ENCODE results near the gene HSPB9. TPM values are rescaled to one million over a fixed set of nuclear protein-coding genes. Genes with fewer than 3 reads are reported as not detected.
"Not testable (repeated sequence)": the region's sequence is repeated elsewhere in the genome, so short reads cannot be mapped to it uniquely, and the experiment has no call there.

HSPB9 gene
- total RNA-seq, 1 donor from 2014 or later: not detected

- intact Hi-C loops (cut with micrococcal nuclease): no loop called here
These were observed 16.3 kb downstream of the HSPB9 start for GRCh38 chr17:42138749-42139492.

- intact Hi-C loops (cut with micrococcal nuclease): not testable (repeated sequence)
These were observed 18.1 kb downstream of the HSPB9 start for GRCh38 chr17:42140690-42141089.

GRCh38 chr17:42141382-42141781, 18.8 kb downstream of the HSPB9 start:
- intact Hi-C loops (cut with micrococcal nuclease): no loop called here

- intact Hi-C loops (cut with micrococcal nuclease): no loop called here
These were observed 19.8 kb downstream of the HSPB9 start for GRCh38 chr17:42142371-42142896.

GRCh38 chr17:42143138-42143537, 20.5 kb downstream of the HSPB9 start:
- intact Hi-C loops (cut with micrococcal nuclease): not testable (repeated sequence)

- intact Hi-C loops (cut with micrococcal nuclease): no loop called here
These were observed 24.5 kb downstream of the HSPB9 start for GRCh38 chr17:42146911-42147607.

GRCh38 chr17:42153919-42154742, 31.5 kb downstream of the HSPB9 start:
- intact Hi-C loops (cut with micrococcal nuclease): no loop called here

GRCh38 chr17:42155614-42156045, 33.0 kb downstream of the HSPB9 start:
- intact Hi-C loops (cut with micrococcal nuclease): loop anchor here (1.0 kb wide), 11 partner anchors 26 to 454 kb away; partner anchors contain the start of genes CNP, DHX58, DNAJC7 and GHDC

- intact Hi-C loops (cut with micrococcal nuclease): no loop called here
These were observed 37.4 kb downstream of the HSPB9 start for GRCh38 chr17:42159796-42160530.

GRCh38 chr17:42160531-42160910, 37.9 kb downstream of the HSPB9 start:
- intact Hi-C loops (cut with micrococcal nuclease): no loop called here

GRCh38 chr17:42163113-42163512, 40.5 kb downstream of the HSPB9 start:
- intact Hi-C loops (cut with micrococcal nuclease): no loop called here

- intact Hi-C loops (cut with micrococcal nuclease): no loop called here
These were observed 41.2 kb downstream of the HSPB9 start for GRCh38 chr17:42163696-42164407.

GRCh38 chr17:42165751-42166150, 43.1 kb downstream of the HSPB9 start:
- intact Hi-C loops (cut with micrococcal nuclease): no loop called here

- intact Hi-C loops (cut with micrococcal nuclease): no loop called here
These were observed 43.7 kb downstream of the HSPB9 start for GRCh38 chr17:42166196-42166763.

GRCh38 chr17:42167807-42168206, 45.2 kb downstream of the HSPB9 start:
- intact Hi-C loops (cut with micrococcal nuclease): no loop called here

- intact Hi-C loops (cut with micrococcal nuclease): no loop called here
These were observed 46.7 kb downstream of the HSPB9 start for GRCh38 chr17:42169351-42169750.

GRCh38 chr17:42171831-42172230, 49.2 kb downstream of the HSPB9 start:
- intact Hi-C loops (cut with micrococcal nuclease): no loop called here
